Right forelimb (tissue), 1 donor: ENCODE data around the gene MAD1L1.

Experiments
- DNase-seq: peaks from one replicate; pipeline ENCODE4 v3.0.0-alpha.2; 2018

The MAD1L1 gene

GRCh38 chr7:2112261-2113198 lies 120.2 kb downstream of the MAD1L1 start:
- DNase-seq, result no peak

GRCh38 chr7:2111568-2111967 lies 121.2 kb downstream of the MAD1L1 start:
- DNase-seq, result no peak

- no peak for DNase-seq
Observed at GRCh38 chr7:2110610-2111396, 121.9 kb downstream of the MAD1L1 start.

GRCh38 chr7:2109936-2110609 lies 122.7 kb downstream of the MAD1L1 start:
- DNase-seq, result no peak

GRCh38 chr7:2109251-2109872 lies 123.4 kb downstream of the MAD1L1 start:
- DNase-seq, result no peak

- no peak for DNase-seq
Observed at GRCh38 chr7:2108501-2109250, 124.1 kb downstream of the MAD1L1 start.

GRCh38 chr7:2108071-2108455 lies 124.7 kb downstream of the MAD1L1 start:
- no peak for DNase-seq

GRCh38 chr7:2107386-2108070 lies 125.2 kb downstream of the MAD1L1 start:
- DNase-seq, result no peak

GRCh38 chr7:2106924-2107323 lies 125.8 kb downstream of the MAD1L1 start:
- DNase-seq, result peak; percentile 77

GRCh38 chr7:2106440-2106839 lies 126.3 kb downstream of the MAD1L1 start:
- DNase-seq, result no peak

GRCh38 chr7:2105917-2106316 lies 126.8 kb downstream of the MAD1L1 start:
- DNase-seq, result no peak

GRCh38 chr7:2105280-2105679 lies 127.5 kb downstream of the MAD1L1 start:
- no peak for DNase-seq

- DNase-seq, result no peak
Observed at GRCh38 chr7:2104716-2105115, 128.0 kb downstream of the MAD1L1 start.

GRCh38 chr7:2104107-2104710 lies 128.5 kb downstream of the MAD1L1 start:
- DNase-seq, result peak; percentile 84

GRCh38 chr7:2103071-2103898 lies 129.5 kb downstream of the MAD1L1 start:
- no peak for DNase-seq

- no peak for DNase-seq
Observed at GRCh38 chr7:2102375-2102723, 130.4 kb downstream of the MAD1L1 start.

- DNase-seq, result no peak
Observed at GRCh38 chr7:2101630-2102374, 130.9 kb downstream of the MAD1L1 start.

GRCh38 chr7:2100278-2101208 lies 132.2 kb downstream of the MAD1L1 start:
- DNase-seq, result no peak
